K562 (cell line): Measurements from ENCODE around the gene SERINC3. TPM values are rescaled to one million over a fixed set of nuclear protein-coding genes. Genes with fewer than 3 reads are reported as not detected.

Source experiments
- ARID2 ChIP-seq: fragments of 450-650 bp; IDR thresholded peaks from 2 replicates; pipeline ENCODE4 v1.6.1; 2017; ENCODE audit warnings: antibody characterized with exemption, mild to moderate bottlenecking
- ASH1L ChIP-seq: fragments of 450-650 bp; IDR thresholded peaks from 2 replicates; pipeline ENCODE4 v1.6.1; 2018; ENCODE audit warnings: borderline replicate concordance, mild to moderate bottlenecking, low read depth; ENCODE audit not compliant: partially characterized antibody
- ATF1 ChIP-seq, 2 experiments: fragments of 450-650 bp in 1 of 2; IDR thresholded peaks; 2 replicates each; pipeline ENCODE4 v1.6.1; 2016; ENCODE audit warnings: missing compliant biosample characterization in 1 of 2, missing genetic modification characterization in 1 of 2
- ATF2 ChIP-seq: sonication (generic); formaldehyde crosslinking; IDR thresholded peaks from 2 replicates; pipeline ENCODE4 v1.8.1; 2022; ENCODE audit warnings: missing genetic modification reagents
- ATF4 ChIP-seq: fragments of 450-650 bp; formaldehyde crosslinking; IDR thresholded peaks from 2 replicates; pipeline ENCODE4 v1.4.0; 2022; ENCODE audit warnings: mild to moderate bottlenecking, moderate library complexity
- BACH1 ChIP-seq: fragments of 200-800 bp; sonication (Bioruptor generic); IDR thresholded peaks from 2 replicates; pipeline ENCODE4 v1.6.1; 2016; ENCODE audit warnings: missing genetic modification characterization, missing compliant biosample characterization
- BRD4 ChIP-seq: fragments of 200-600 bp; sonication (generic); IDR thresholded peaks from 2 replicates; pipeline ENCODE4 v1.6.1; 2017; ENCODE audit warnings: inconsistent platforms
- COPS2 ChIP-seq: fragments of 450-650 bp; conservative IDR thresholded peaks from 2 replicates; pipeline ENCODE4 v1.6.1; 2016; ENCODE audit warnings: mild to moderate bottlenecking, moderate library complexity
- NFATC3 ChIP-seq: fragments of 450-650 bp; IDR thresholded peaks from 2 replicates; pipeline ENCODE4 v1.6.1; 2017; ENCODE audit warnings: mild to moderate bottlenecking
- SNAPC5 ChIP-seq: fragments of 250-450 bp; sonication (Bioruptor Pico); IDR thresholded peaks from 2 replicates; pipeline ENCODE4 v1.8.0; 2021; ENCODE audit warnings: moderate library complexity, mild to moderate bottlenecking, inconsistent platforms
- TCF7 ChIP-seq: sonication (generic); IDR thresholded peaks from 2 replicates; pipeline ENCODE4 v1.6.1; 2016; ENCODE audit warnings: antibody characterized with exemption, borderline replicate concordance
- ZBTB43 ChIP-seq: sonication (generic); formaldehyde crosslinking; IDR thresholded peaks from 2 replicates; pipeline ENCODE4 v1.8.0; 2023; ENCODE audit warnings: mild to moderate bottlenecking, missing genetic modification reagents
- ZNF23 ChIP-seq: fragments of 250-450 bp; sonication (Bioruptor Pico); IDR thresholded peaks from 2 replicates; pipeline ENCODE4 v1.4.0; 2020; ENCODE audit warnings: mild to moderate bottlenecking
- ZNF274 ChIP-seq: IDR thresholded peaks from 2 replicates; pipeline ENCODE4 v1.6.1; 2011; ENCODE audit warnings: low read depth, mild to moderate bottlenecking, low read length, moderate library complexity, borderline replicate concordance
- ZNF384 ChIP-seq: IDR thresholded peaks from 2 replicates; pipeline ENCODE4 v1.6.1; 2012; ENCODE audit warnings: low read depth, low read length, improper control_type of control experiment
- ZNF518B ChIP-seq: fragments of 250-450 bp; sonication (Bioruptor Pico); IDR thresholded peaks from 2 replicates; pipeline ENCODE4 v1.5.0; 2021; ENCODE audit warnings: mild to moderate bottlenecking, moderate library complexity
- ZNF639 ChIP-seq, 2 experiments: fragments of 200-800 bp in 1 of 2; sonication (Bioruptor generic) in 1 of 2; sonication (generic) in 1 of 2; formaldehyde crosslinking in 1 of 2; IDR thresholded peaks in 1 of 2; conservative IDR thresholded peaks in 1 of 2; 2 replicates each; pipeline versions ENCODE4 v1.5.0 to v1.6.1; 2016 to 2020; ENCODE audit warnings: missing compliant biosample characterization in 1 of 2, missing genetic modification characterization in 1 of 2, missing genetic modification reagents in 1 of 2
- polyA plus RNA-seq, 8 experiments: library from polyadenylated mRNA; depleted of rRNA in 4 of 8; stranded (reverse) in 5 of 8; unstranded in 3 of 8; fragments of >200 nt; fragmentation: Nextera tagmentation in 2 of 8; fragmentation: Illumina TruSeq in 1 of 8; extraction: Ambion mirVana in 2 of 8; extraction: Trizol in 1 of 8; gene quantifications; 2 replicates each; pipeline versions ENCODE4 v1.2.1 to v1.2.3, GENCODE V29; 2011 to 2014; ENCODE audit warnings: inconsistent platforms in 1 of 8, missing spikeins in 1 of 8
- total RNA-seq, 7 experiments: library from RNA; depleted of rRNA in 6 of 7; stranded (reverse); fragments of >200 nt in 6 of 7; fragmentation: Illumina TruSeq in 2 of 7; extraction: Trizol in 2 of 7; gene quantifications; 2 replicates each; pipeline versions ENCODE4 v1.2.1 to v1.2.3, GENCODE V29; 2011 to 2021; ENCODE audit warnings: low replicate concordance in 1 of 7

SERINC3 gene
- total and polyA plus RNA-seq, 9 of the 15 experiments (the other 6 are each of a cell fraction or from before 2014, with no cell fraction given), result 24.7 to 107 (median 48.8) TPM

- TF ChIP-seq BRD4 (peak; percentile 37; the same call in 1 of the 2 replicates), ATF4 (CRISPR knock-in tag) (no peak), ASH1L (no peak), ZBTB43 (CRISPR knock-in tag) (no peak), ZNF274 (no peak), ARID2 (no peak), ZNF384 (no peak), ZNF639 (CRISPR knock-in tag; conservative IDR thresholded peaks at IDR 0.05 in 1 of 2, IDR thresholded peaks at IDR 0.05 in 1 of 2) (peak in 1 of 2 experiments; percentile 52; a peak in 1 of 4 replicates), ATF2 (CRISPR knock-in tag) (no peak), ZNF518B (CRISPR knock-in tag) (no peak), NFATC3 (no peak), ZNF23 (CRISPR knock-in tag) (no peak), SNAPC5 (no peak), BACH1 (tag) (no peak), COPS2 (no peak), ATF1 (CRISPR knock-in tag; IDR thresholded peaks at IDR 0.05) (peak; percentile 47; the same call in 1 of the 2 replicates), ATF1 (tag; IDR thresholded peaks at IDR 0.05) (peak; percentile 94), TCF7 (no peak)
Measured at GRCh38 chr20:44475694-44476560, 45.9 kb downstream of the SERINC3 start, which contains the start of gene TTPAL (continued).
